GM12864 (cell line): ENCODE data around the gene PPP1R1B.

Experiments used
- DNase-seq: peaks from one replicate; pipeline ENCODE4 v3.0.0-alpha.2; 2011; ENCODE audit warnings: low read depth
- H3K4me3 ChIP-seq: 2 replicates; pipeline ENCODE4 v1.5.1; 2011; ENCODE audit warnings: mild to moderate bottlenecking, low read depth, low read length, control low read depth
- CTCF ChIP-seq: IDR thresholded peaks from 2 replicates; pipeline ENCODE4 v1.5.1; 2011; ENCODE audit warnings: low read depth, mild to moderate bottlenecking, moderate library complexity, low read length, control low read depth, inconsistent platforms; ENCODE audit errors: missing control alignments

Gene PPP1R1B

GRCh38 chr17:39655105-39655504 lies 28.4 kb downstream of the PPP1R1B start:
- H3K4me3 ChIP-seq = no peak overlapping the region
- no peak for DNase-seq
- TF ChIP-seq CTCF = no peak

GRCh38 chr17:39658346-39658745 lies 31.6 kb downstream of the PPP1R1B start:
- H3K4me3 ChIP-seq = no peak overlapping the region
- no peak for DNase-seq
- no peak for TF ChIP-seq CTCF

GRCh38 chr17:39658760-39659159 lies 32.0 kb downstream of the PPP1R1B start:
- DNase-seq = no peak
- TF ChIP-seq CTCF = no peak
- H3K4me3 ChIP-seq = no peak overlapping the region

GRCh38 chr17:39659279-39660010 lies 32.7 kb downstream of the PPP1R1B start:
- TF ChIP-seq CTCF = no peak
- DNase-seq = no peak
- no peak overlapping the region for H3K4me3 ChIP-seq

GRCh38 chr17:39660011-39660360 lies 33.2 kb downstream of the PPP1R1B start:
- H3K4me3 ChIP-seq = no peak overlapping the region
- no peak for TF ChIP-seq CTCF
- no peak for DNase-seq

GRCh38 chr17:39660397-39661385 lies 33.9 kb downstream of the PPP1R1B start:
- TF ChIP-seq CTCF = no peak
- no peak for DNase-seq
- no peak overlapping the region for H3K4me3 ChIP-seq
